ENCODE data around the gene UBL4A.

DNA sequence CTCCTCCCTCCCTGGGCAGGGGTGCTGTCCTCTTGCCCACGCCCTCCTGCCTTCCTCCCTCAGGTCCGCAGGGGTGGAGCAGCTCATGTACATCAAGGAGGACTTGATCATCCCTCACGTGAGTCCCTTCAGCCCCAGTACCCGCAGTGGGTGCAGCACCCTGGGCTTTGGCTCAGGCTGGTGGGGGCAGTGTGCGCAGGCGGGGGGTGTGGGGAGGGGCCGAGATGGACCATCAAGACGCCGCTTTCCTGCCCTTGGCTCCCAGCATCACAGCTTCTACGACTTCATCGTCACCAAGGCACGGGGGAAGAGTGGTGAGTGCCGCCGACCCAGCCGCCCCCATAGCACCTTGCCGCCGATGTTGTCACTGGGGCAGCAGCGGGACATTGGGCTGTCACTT lies 36.8 kb downstream of the UBL4A start:
- TF ChIP-seq, protein P1, sequence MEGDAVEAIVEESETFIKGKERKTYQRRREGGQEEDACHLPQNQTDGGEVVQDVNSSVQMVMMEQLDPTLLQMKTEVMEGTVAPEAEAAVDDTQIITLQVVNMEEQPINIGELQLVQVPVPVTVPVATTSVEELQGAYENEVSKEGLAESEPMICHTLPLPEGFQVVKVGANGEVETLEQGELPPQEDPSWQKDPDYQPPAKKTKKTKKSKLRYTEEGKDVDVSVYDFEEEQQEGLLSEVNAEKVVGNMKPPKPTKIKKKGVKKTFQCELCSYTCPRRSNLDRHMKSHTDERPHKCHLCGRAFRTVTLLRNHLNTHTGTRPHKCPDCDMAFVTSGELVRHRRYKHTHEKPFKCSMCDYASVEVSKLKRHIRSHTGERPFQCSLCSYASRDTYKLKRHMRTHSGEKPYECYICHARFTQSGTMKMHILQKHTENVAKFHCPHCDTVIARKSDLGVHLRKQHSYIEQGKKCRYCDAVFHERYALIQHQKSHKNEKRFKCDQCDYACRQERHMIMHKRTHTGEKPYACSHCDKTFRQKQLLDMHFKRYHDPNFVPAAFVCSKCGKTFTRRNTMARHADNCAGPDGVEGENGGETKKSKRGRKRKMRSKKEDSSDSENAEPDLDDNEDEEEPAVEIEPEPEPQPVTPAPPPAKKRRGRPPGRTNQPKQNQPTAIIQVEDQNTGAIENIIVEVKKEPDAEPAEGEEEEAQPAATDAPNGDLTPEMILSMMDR (IDR thresholded peaks at IDR 0.05): no peak
- TF ChIP-seq POLR2A (IDR thresholded peaks at IDR 0.05): no peak
- TF ChIP-seq EP300 (IDR thresholded peaks at IDR 0.05): no peak
- TF ChIP-seq POLR2AphosphoS5 (IDR thresholded peaks at IDR 0.05): no peak

Measured in suprapubic skin (tissue), 4 donors.